Activated CD4-positive, alpha-beta T cell treated with anti-CD3 and anti-CD28 coated beads, Interleukin-2, amount 50 U/mL, for 48 hours (primary cell): ENCODE data around the gene PTOV1.
"Not testable (repeated sequence)": the region's sequence is repeated elsewhere in the genome, so short reads cannot be mapped to it uniquely, and the experiment has no call there.

Experiments used
- DNase-seq, 2 experiments: peaks; one replicate each; pipeline ENCODE4 v3.0.0-alpha.2; 2020

PTOV1 gene

GRCh38 chr19:49818649-49819370 lies 32.1 kb upstream of the PTOV1 start:
- no peak for DNase-seq

- not testable (repeated sequence) for DNase-seq
These were observed 31.4 kb upstream of the PTOV1 start for GRCh38 chr19:49819452-49820115.

GRCh38 chr19:49820125-49820524 lies 30.8 kb upstream of the PTOV1 start:
- no peak for DNase-seq

- no peak for DNase-seq
These were observed 27.5 kb upstream of the PTOV1 start for GRCh38 chr19:49823472-49823871.

- no peak for DNase-seq
These were observed 26.3 kb upstream of the PTOV1 start for GRCh38 chr19:49824662-49825061.

- no peak for DNase-seq
These were observed 23.9 kb upstream of the PTOV1 start for GRCh38 chr19:49827034-49827433.

GRCh38 chr19:49829200-49829599 lies 21.8 kb upstream of the PTOV1 start:
- no peak for DNase-seq

GRCh38 chr19:49829721-49830120 lies 21.2 kb upstream of the PTOV1 start:
- no peak for DNase-seq

GRCh38 chr19:49830766-49831165 lies 20.2 kb upstream of the PTOV1 start:
- DNase-seq, result no peak

GRCh38 chr19:49831592-49831991 lies 19.4 kb upstream of the PTOV1 start:
- DNase-seq, result no peak

- no peak for DNase-seq
These were observed 18.4 kb upstream of the PTOV1 start for GRCh38 chr19:49832556-49832955.

GRCh38 chr19:49833599-49833998 lies 17.4 kb upstream of the PTOV1 start:
- no peak for DNase-seq

- DNase-seq, result no peak
These were observed 15.4 kb upstream of the PTOV1 start for GRCh38 chr19:49835562-49835961.

GRCh38 chr19:49836176-49837008 lies 14.6 kb upstream of the PTOV1 start:
- no peak for DNase-seq

- DNase-seq, result no peak
These were observed 14.0 kb upstream of the PTOV1 start for GRCh38 chr19:49837009-49837310.

- no peak for DNase-seq
These were observed 13.5 kb upstream of the PTOV1 start for GRCh38 chr19:49837425-49837824.

GRCh38 chr19:49838885-49839588 lies 11.9 kb upstream of the PTOV1 start:
- DNase-seq, result no peak

GRCh38 chr19:49839713-49840112 lies 11.2 kb upstream of the PTOV1 start:
- DNase-seq, result no peak

GRCh38 chr19:49840321-49840720 lies 10.6 kb upstream of the PTOV1 start:
- no peak for DNase-seq

GRCh38 chr19:49840736-49841249 lies 10.2 kb upstream of the PTOV1 start:
- DNase-seq, result no peak

- DNase-seq, result no peak
These were observed 7.7 kb upstream of the PTOV1 start for GRCh38 chr19:49843265-49843664.

- DNase-seq, result no peak
These were observed 6.5 kb upstream of the PTOV1 start for GRCh38 chr19:49844138-49845095.
